Left ventricle myocardium inferior (tissue), 1 donor: ENCODE measurements around the gene MYO16. TPM values are rescaled to one million over a fixed set of nuclear protein-coding genes. Genes with fewer than 3 reads are reported as not detected.

Experiments used
- DNase-seq: peaks from one replicate; pipeline ENCODE4 v3.0.0-alpha.2; 2020
- H3K27ac ChIP-seq: fragments of 200-600 bp; replicated peaks from 2 replicates; pipeline ENCODE4 v1.8.0; 2021
- H3K27me3 ChIP-seq: fragments of 200-600 bp; 2 replicates; pipeline ENCODE4 v1.8.0; 2021; ENCODE audit warnings: low read depth
- H3K36me3 ChIP-seq: fragments of 200-600 bp; 2 replicates; pipeline ENCODE4 v1.8.0; 2021
- H3K4me1 ChIP-seq: fragments of 200-600 bp; 2 replicates; pipeline ENCODE4 v1.8.0; 2021
- H3K4me3 ChIP-seq: fragments of 200-600 bp; 2 replicates; pipeline ENCODE4 v1.8.0; 2021; ENCODE audit warnings: mild to moderate bottlenecking, moderate library complexity
- H3K9me3 ChIP-seq: fragments of 200-600 bp; replicated peaks from 2 replicates; pipeline ENCODE4 v1.8.0; 2021
- CTCF ChIP-seq: fragments of 200-600 bp; IDR thresholded peaks from 2 replicates; pipeline ENCODE4 v1.8.0; 2021; ENCODE audit warnings: antibody characterized with exemption, mild to moderate bottlenecking, borderline replicate concordance
- intact Hi-C: fragments of 100-400 bp; cut with micrococcal nuclease; formaldehyde crosslinking; loops from one replicate; pipeline ENCODE4 v1.11.0; 2022
- total RNA-seq: library from RNA; stranded (reverse); fragmentation: NEBNext Ultra II Directional; extraction: Animal tissue kit (Norgen Biotek cat#: 25700); gene quantifications from one replicate; pipeline ENCODE4 v1.2.1, GENCODE V29; 2021
- donor health status: DM: no; HTN: yes; CAD: no; lungs with severe emphysema.

The MYO16 gene
- total RNA-seq, 1 donor from 2014 or later, result 1.7 TPM

- Histone ChIP-seq H3K27me3 (no peaks in the 10 kb centered on the region), H3K4me3 (no peak overlapping the region), H3K4me1 (no peaks in the 10 kb centered on the region), H3K9me3 (peaks cover 5% of the 10 kb centered on the region), H3K36me3 (no peaks in the 10 kb centered on the region), H3K27ac (no peak overlapping the region)
- intact Hi-C loops, result no loop called here
- DNase-seq, result no peak
- TF ChIP-seq CTCF, result no peak
Observed at GRCh38 chr13:109010912-109011311, 381.5 kb downstream of the MYO16 start.

- H3K27ac ChIP-seq, result no peak overlapping the region
- no peak for DNase-seq
- H3K9me3 ChIP-seq, result peaks cover 5% of the 10 kb centered on the region
- no peaks in the 10 kb centered on the region for H3K27me3 ChIP-seq
- intact Hi-C loops, result no loop called here
- no peaks in the 10 kb centered on the region for H3K36me3 ChIP-seq
- TF ChIP-seq CTCF, result no peak
- no peaks in the 10 kb centered on the region for H3K4me1 ChIP-seq
- no peak overlapping the region for H3K4me3 ChIP-seq
Observed at GRCh38 chr13:109012115-109012514, 382.7 kb downstream of the MYO16 start.

- intact Hi-C loops, result no loop called here
- no peak for DNase-seq
Observed at GRCh38 chr13:109021558-109021957, 392.1 kb downstream of the MYO16 start.

GRCh38 chr13:109024611-109025010 is 395.2 kb downstream of the MYO16 start:
- DNase-seq, result no peak

More at GRCh38 chr13:109021558-109021957, 392.1 kb downstream of the MYO16 start:
- no peaks in the 10 kb centered on the region for H3K4me1 ChIP-seq
- no peak for TF ChIP-seq CTCF
- peaks cover 9% of the 10 kb centered on the region for H3K9me3 ChIP-seq
- H3K27me3 ChIP-seq, result no peaks in the 10 kb centered on the region
- H3K36me3 ChIP-seq, result no peaks in the 10 kb centered on the region
- no peak overlapping the region for H3K4me3 ChIP-seq
- no peak overlapping the region for H3K27ac ChIP-seq

GRCh38 chr13:109026266-109026665 is 396.9 kb downstream of the MYO16 start:
- Histone ChIP-seq H3K27me3 (no peaks in the 10 kb centered on the region), H3K9me3 (no peaks in the 10 kb centered on the region), H3K4me3 (no peak overlapping the region), H3K4me1 (no peaks in the 10 kb centered on the region), H3K36me3 (no peaks in the 10 kb centered on the region), H3K27ac (no peak overlapping the region)
- TF ChIP-seq CTCF, result no peak
- no peak for DNase-seq
- intact Hi-C loops, result no loop called here

More at GRCh38 chr13:109024611-109025010, 395.2 kb downstream of the MYO16 start:
- no peaks in the 10 kb centered on the region for H3K9me3 ChIP-seq
- intact Hi-C loops, result no loop called here
- no peaks in the 10 kb centered on the region for H3K36me3 ChIP-seq
- H3K27ac ChIP-seq, result no peak overlapping the region
- no peak for TF ChIP-seq CTCF
- H3K4me3 ChIP-seq, result no peak overlapping the region
- no peaks in the 10 kb centered on the region for H3K4me1 ChIP-seq
- no peaks in the 10 kb centered on the region for H3K27me3 ChIP-seq

GRCh38 chr13:109028624-109029023 is 399.2 kb downstream of the MYO16 start:
- Histone ChIP-seq H3K9me3 (no peaks in the 10 kb centered on the region), H3K27me3 (peaks cover 5% of the 10 kb centered on the region), H3K4me1 (no peaks in the 10 kb centered on the region), H3K4me3 (no peak overlapping the region), H3K27ac (no peak overlapping the region), H3K36me3 (no peaks in the 10 kb centered on the region)
- DNase-seq, result no peak
- no peak for TF ChIP-seq CTCF
- intact Hi-C loops, result no loop called here
